ENCODE measurements around the gene DAPK1. TPM values are rescaled to one million over a fixed set of nuclear protein-coding genes. Genes with fewer than 3 reads are reported as not detected.
A peak's percentile ranks its signal among the peaks of the same experiment; 100 is the strongest.

Gene DAPK1
- total RNA-seq, 1 donor from 2014 or later, result 29.5 TPM

DNA sequence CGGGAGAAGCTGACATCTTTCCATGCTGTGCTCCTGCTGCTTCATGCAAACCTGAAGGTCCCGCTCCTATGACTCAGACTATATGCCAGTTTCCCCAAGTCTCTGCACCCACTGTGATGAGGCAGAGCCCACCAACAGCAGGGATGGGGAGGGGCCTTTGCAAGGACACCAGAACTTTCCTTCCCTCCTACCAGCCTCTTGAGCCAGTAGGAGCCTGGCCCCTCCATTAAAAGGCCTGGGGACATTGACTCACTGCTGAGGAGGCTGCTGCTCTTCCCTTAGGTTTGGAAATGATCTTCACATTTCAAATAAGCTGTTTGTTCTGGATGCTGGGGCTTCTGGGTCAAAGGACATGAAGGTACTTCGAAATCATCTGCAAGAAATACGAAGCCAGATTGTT, 202.2 kb downstream of the DAPK1 start:
- Histone ChIP-seq H3F3A (ENCODE audit: low read depth) (no peaks in the 10 kb centered on the region), H4K20me1 (ENCODE audit: low read depth) (no peaks in the 10 kb centered on the region), H3K36me3 (peaks cover 7% of the 10 kb centered on the region), H3K9me3 (ENCODE audit: low read depth) (no peaks in the 10 kb centered on the region), H3K27ac (no peak overlapping the region), H3K4me1 (peaks cover 23% of the 10 kb centered on the region), H3K9ac (no peak overlapping the region), H3K79me2 (ENCODE audit: low read depth) (no peaks in the 10 kb centered on the region), H3K4me3 (no peak overlapping the region), H3K4me2 (no peak overlapping the region), H3K27me3 (no peaks in the 10 kb centered on the region), H2AFZ (replicated peaks) (no peak overlapping the region)
- H3K4me3 Mint-ChIP-seq, result no peak overlapping the region
- peaks cover 50% of the 10 kb centered on the region for H3K36me3 Mint-ChIP-seq
- H3K27ac Mint-ChIP-seq, result no peak overlapping the region
- no peak for DNase-seq (ENCODE audit: low spot score)
- no peak for TF ChIP-seq EZH2 (IDR thresholded peaks at IDR 0.05)
- TF ChIP-seq EZH2phosphoT487 (IDR thresholded peaks at IDR 0.05), result no peak
- TF ChIP-seq, protein P1, sequence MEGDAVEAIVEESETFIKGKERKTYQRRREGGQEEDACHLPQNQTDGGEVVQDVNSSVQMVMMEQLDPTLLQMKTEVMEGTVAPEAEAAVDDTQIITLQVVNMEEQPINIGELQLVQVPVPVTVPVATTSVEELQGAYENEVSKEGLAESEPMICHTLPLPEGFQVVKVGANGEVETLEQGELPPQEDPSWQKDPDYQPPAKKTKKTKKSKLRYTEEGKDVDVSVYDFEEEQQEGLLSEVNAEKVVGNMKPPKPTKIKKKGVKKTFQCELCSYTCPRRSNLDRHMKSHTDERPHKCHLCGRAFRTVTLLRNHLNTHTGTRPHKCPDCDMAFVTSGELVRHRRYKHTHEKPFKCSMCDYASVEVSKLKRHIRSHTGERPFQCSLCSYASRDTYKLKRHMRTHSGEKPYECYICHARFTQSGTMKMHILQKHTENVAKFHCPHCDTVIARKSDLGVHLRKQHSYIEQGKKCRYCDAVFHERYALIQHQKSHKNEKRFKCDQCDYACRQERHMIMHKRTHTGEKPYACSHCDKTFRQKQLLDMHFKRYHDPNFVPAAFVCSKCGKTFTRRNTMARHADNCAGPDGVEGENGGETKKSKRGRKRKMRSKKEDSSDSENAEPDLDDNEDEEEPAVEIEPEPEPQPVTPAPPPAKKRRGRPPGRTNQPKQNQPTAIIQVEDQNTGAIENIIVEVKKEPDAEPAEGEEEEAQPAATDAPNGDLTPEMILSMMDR (IDR thresholded peaks at IDR 0.05), result no peak
- peaks cover 25% of the 10 kb centered on the region for H3K4me1 Mint-ChIP-seq
- peaks cover 2% of the 10 kb centered on the region for H3K9me3 Mint-ChIP-seq
- H3K27me3 Mint-ChIP-seq (ENCODE audit: insufficient read depth, low read depth), result peaks cover 2% of the 10 kb centered on the region

DNA sequence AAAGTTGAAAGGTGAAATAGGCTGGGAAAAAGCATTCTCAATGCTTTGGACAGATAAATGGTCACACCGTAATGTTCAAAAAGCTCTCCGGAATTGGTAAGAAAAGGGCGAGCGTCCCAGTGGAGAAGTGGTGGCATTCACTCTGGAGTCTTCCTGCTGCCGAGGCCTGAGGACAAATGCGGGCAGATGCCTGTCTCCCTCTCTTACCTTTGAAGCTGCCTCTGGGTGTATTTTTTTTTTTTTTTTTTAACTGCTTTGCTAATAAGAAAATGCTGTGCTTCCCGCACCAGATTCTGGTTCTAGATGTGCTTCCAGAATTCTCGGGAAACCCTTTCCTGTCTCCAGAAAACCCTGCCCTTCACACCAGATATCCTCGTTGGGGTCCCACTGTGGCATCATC, 203.8 kb downstream of the DAPK1 start:
- Histone ChIP-seq H2AFZ (replicated peaks) (no peak overlapping the region), H3K36me3 (peaks cover 7% of the 10 kb centered on the region), H3K27me3 (no peaks in the 10 kb centered on the region), H3K9me3 (ENCODE audit: low read depth) (no peaks in the 10 kb centered on the region), H4K20me1 (ENCODE audit: low read depth) (no peaks in the 10 kb centered on the region), H3F3A (ENCODE audit: low read depth) (no peaks in the 10 kb centered on the region), H3K9ac (no peak overlapping the region), H3K4me1 (peaks cover 23% of the 10 kb centered on the region), H3K4me2 (no peak overlapping the region), H3K79me2 (ENCODE audit: low read depth) (no peaks in the 10 kb centered on the region), H3K4me3 (no peak overlapping the region), H3K27ac (peak overlapping the region; percentile 56)
- Mint-ChIP-seq H3K4me3 (no peak overlapping the region), H3K27ac (peak overlapping the region; percentile 90), H3K4me1 (peaks cover 16% of the 10 kb centered on the region), H3K27me3 (ENCODE audit: insufficient read depth, low read depth) (peaks cover 2% of the 10 kb centered on the region), H3K9me3 (no peaks in the 10 kb centered on the region), H3K36me3 (peaks cover 50% of the 10 kb centered on the region)
- DNase-seq (ENCODE audit: low spot score), result no peak
- TF ChIP-seq EZH2phosphoT487 (IDR thresholded peaks at IDR 0.05) (no peak), EZH2 (IDR thresholded peaks at IDR 0.05) (no peak)
- TF ChIP-seq, protein P1 (IDR thresholded peaks at IDR 0.05), result no peak

DNA sequence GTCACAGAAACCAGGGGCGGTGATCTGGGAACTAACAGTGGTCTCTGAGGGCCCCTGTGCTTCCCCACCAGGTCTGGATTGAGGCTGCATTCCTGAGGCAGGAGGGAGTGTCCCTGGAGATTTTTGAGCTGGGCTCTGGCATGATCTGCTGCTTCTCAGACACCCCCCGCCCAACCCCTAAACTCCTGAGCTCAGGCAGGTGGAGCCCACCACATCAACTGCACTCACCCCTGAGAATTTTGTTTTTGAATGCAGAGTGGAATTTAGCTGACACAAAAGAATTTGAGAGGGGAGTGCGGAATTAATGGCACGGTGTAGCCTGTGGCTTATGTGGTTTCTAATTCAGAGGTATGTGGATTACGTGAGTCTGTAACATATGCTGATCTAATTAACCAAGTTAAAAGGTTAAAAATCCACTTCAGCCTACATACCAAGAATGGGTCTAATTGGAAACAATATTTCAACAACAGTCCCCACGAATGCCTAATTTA, 204.3 kb downstream of the DAPK1 start:
- no peak overlapping the region for H3K4me2 ChIP-seq
- TF ChIP-seq EZH2phosphoT487 (IDR thresholded peaks at IDR 0.05) (no peak), EZH2 (IDR thresholded peaks at IDR 0.05) (no peak)
- TF ChIP-seq, protein P1 (IDR thresholded peaks at IDR 0.05), result no peak
- peaks cover 7% of the 10 kb centered on the region for H3K36me3 ChIP-seq
- no peak overlapping the region for H3K4me3 ChIP-seq
- H3K79me2 ChIP-seq (ENCODE audit: low read depth), result no peaks in the 10 kb centered on the region
- Mint-ChIP-seq H3K9me3 (no peaks in the 10 kb centered on the region), H3K27ac (peak overlapping the region; percentile 90), H3K4me3 (no peak overlapping the region), H3K27me3 (ENCODE audit: insufficient read depth, low read depth) (peaks cover 2% of the 10 kb centered on the region), H3K36me3 (peaks cover 47% of the 10 kb centered on the region), H3K4me1 (peaks cover 14% of the 10 kb centered on the region)
- DNase-seq (ENCODE audit: low spot score), result peak; percentile 64
- no peaks in the 10 kb centered on the region for H3F3A ChIP-seq (ENCODE audit: low read depth)
- no peak overlapping the region for H3K9ac ChIP-seq
- H3K4me1 ChIP-seq, result peaks cover 23% of the 10 kb centered on the region
- no peak overlapping the region for H2AFZ ChIP-seq (replicated peaks)
- no peaks in the 10 kb centered on the region for H3K27me3 ChIP-seq
- no peaks in the 10 kb centered on the region for H4K20me1 ChIP-seq (ENCODE audit: low read depth)
- H3K27ac ChIP-seq, result peak overlapping the region; percentile 56
- H3K9me3 ChIP-seq (ENCODE audit: low read depth), result no peaks in the 10 kb centered on the region

All from neural progenitor cell (in vitro differentiated cells).